Measurements from ENCODE around the gene ENSA.

GRCh38 chr1:150604226-150604588, 25.2 kb downstream of the ENSA start:
- no peak for TF ChIP-seq CTCF (IDR thresholded peaks at IDR 0.05; ENCODE audit: low read depth, low read length)
- no peak for TF ChIP-seq MAX (IDR thresholded peaks at IDR 0.05; ENCODE audit: low read depth, low read length)
